Spinal cord (tissue), 10 donors: ENCODE measurements around the gene RNF167. TPM values are rescaled to one million over a fixed set of nuclear protein-coding genes. Genes with fewer than 3 reads are reported as not detected.

Experiments used
- DNase-seq, 6 donors: peaks; one replicate each; pipeline versions ENCODE4 v3.0.0 to v3.0.0-alpha.2; 2013 to 2015; ENCODE audit warnings: low spot score in 6 of 6, low read depth in 4 of 6
- H3K27ac ChIP-seq: one replicate; pipeline ENCODE4 v1.5.1; 2013; ENCODE audit warnings: low read depth, low read length, control low read depth
- H3K27me3 ChIP-seq: one replicate; pipeline ENCODE4 v1.6.1; 2013; ENCODE audit warnings: low read length; ENCODE audit not compliant: control insufficient read depth, insufficient read depth
- H3K36me3 ChIP-seq: one replicate; pipeline ENCODE4 v1.6.1; 2013; ENCODE audit warnings: low read length; ENCODE audit not compliant: control insufficient read depth, insufficient read depth
- H3K4me1 ChIP-seq: one replicate; pipeline ENCODE4 v1.6.1; 2013; ENCODE audit warnings: low read length; ENCODE audit not compliant: control insufficient read depth, insufficient read depth
- H3K4me3 ChIP-seq: one replicate; pipeline ENCODE4 v1.5.1; 2013; ENCODE audit warnings: low read depth, low read length, control low read depth
- H3K9me3 ChIP-seq: one replicate; pipeline ENCODE4 v1.6.1; 2013; ENCODE audit warnings: low read length; ENCODE audit not compliant: control insufficient read depth, insufficient read depth
- WGBS: methylation state at CpG from one replicate; pipeline ENCODE4 v1.1.5; 2013; ENCODE audit warnings: missing lambda C conversion rate; ENCODE audit not compliant: insufficient coverage; 5-methylcytosine and 5-hydroxymethylcytosine counted together
- polyA plus RNA-seq, 2 donors: library from polyadenylated mRNA; unstranded; fragments of 120-200 nt; gene quantifications; one replicate each; pipeline ENCODE4 v1.2.1, GENCODE V29; 2013; ENCODE audit not compliant: insufficient read length in 2 of 2
- total RNA-seq, 2 donors: library from RNA; depleted of rRNA in 1 of 2; stranded (reverse); fragments of 120-200 nt in 1 of 2; fragments of >200 nt in 1 of 2; gene quantifications; one replicate each; pipeline versions ENCODE4 v1.2.3 to v1.2.4, GENCODE V29; 2013 to 2014
- donor health status: healthy.

The RNF167 gene
- total and polyA plus RNA-seq, 4 donors = 23.5 to 133 (median 92.6) TPM

DNA sequence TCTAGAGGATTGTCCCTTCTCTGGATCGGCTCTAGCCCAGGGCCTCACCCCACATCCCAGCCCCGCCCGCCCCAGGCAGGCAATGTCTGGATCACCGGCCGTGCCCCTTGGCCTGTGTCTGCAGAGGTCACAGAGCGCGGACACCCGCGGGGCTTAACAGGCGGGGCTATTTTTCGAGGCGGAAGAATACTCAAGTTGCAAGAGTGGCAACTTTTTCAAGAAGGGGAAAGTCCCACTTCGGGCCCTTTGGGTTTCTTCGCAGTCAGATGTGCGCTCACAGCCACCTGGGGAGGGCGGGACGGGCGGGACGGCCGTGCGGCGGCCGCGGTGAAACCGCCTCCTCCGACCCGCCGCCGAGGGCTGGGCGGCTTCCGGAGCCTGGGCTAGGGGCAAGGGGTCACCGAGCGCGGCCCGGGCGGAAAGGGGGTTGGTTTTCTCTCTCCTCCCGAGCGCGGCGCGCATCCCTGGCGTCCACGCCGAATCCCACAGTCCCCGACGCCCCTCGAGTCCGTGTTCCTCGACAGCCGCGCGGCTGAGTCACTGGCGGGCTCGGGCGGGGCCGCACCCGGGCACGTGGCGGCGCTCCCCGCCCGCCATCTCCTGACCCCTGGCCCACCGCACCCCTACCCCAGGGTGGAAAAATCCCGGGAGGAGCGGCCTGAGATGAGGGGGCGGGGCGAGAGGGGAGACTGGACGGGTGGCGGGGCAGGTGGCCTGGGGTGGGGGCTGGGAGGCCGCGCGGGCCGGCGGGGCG, 9.4 kb downstream of the RNF167 start:
- Histone ChIP-seq H3K36me3 (peaks cover 13% of the 10 kb centered on the region), H3K27ac (peak overlapping the region; percentile 96), H3K27me3 (peaks cover 10% of the 10 kb centered on the region), H3K4me3 (peak overlapping the region; percentile 92), H3K4me1 (peaks cover 29% of the 10 kb centered on the region), H3K9me3 (no peaks in the 10 kb centered on the region)
- peak in 1 of 6 donors; percentile 72 for DNase-seq
- under 1% methylated on average over 64 of the region's 75 CpGs for WGBS

- peaks cover 10% of the 10 kb centered on the region for H3K27me3 ChIP-seq
- peak in 1 of 6 donors; percentile 44 for DNase-seq
- H3K27ac ChIP-seq = peak overlapping the region; percentile 69
- H3K36me3 ChIP-seq = peaks cover 7% of the 10 kb centered on the region
- WGBS = 5% methylated on average over 47 of the region's 52 CpGs
- H3K4me1 ChIP-seq = peaks cover 26% of the 10 kb centered on the region
- no peaks in the 10 kb centered on the region for H3K9me3 ChIP-seq
- H3K4me3 ChIP-seq = peak overlapping the region; percentile 38
These were observed 10.1 kb downstream of the RNF167 start for GRCh38 chr17:4950075-4950745.

- peaks cover 1% of the 10 kb centered on the region for H3K36me3 ChIP-seq
- peak within 1 kb of the TSS; percentile 69 for H3K27ac ChIP-seq
- H3K4me1 ChIP-seq = peaks cover 21% of the 10 kb centered on the region
- no peak for DNase-seq
- WGBS = 48% methylated on average over 4 of the region's 7 CpGs
- H3K4me3 ChIP-seq = peak within 1 kb of the TSS; percentile 38
- peaks cover 10% of the 10 kb centered on the region for H3K27me3 ChIP-seq
- no peaks in the 10 kb centered on the region for H3K9me3 ChIP-seq
These were observed 10.7 kb downstream of the RNF167 start, which contains the start of gene ENO3 for GRCh38 chr17:4950746-4951204. Gene ENO3, plus strand, starts transcription at chr17:4951119. Its CDS starts 711 bp downstream, at chr17:4951830.

GRCh38 chr17:4951486-4951885, 11.4 kb downstream of the RNF167 start:
- DNase-seq = no peak
- 68% methylated on average over 2 of the region's 3 CpGs for WGBS
- H3K4me3 ChIP-seq = no peak overlapping the region

DNA sequence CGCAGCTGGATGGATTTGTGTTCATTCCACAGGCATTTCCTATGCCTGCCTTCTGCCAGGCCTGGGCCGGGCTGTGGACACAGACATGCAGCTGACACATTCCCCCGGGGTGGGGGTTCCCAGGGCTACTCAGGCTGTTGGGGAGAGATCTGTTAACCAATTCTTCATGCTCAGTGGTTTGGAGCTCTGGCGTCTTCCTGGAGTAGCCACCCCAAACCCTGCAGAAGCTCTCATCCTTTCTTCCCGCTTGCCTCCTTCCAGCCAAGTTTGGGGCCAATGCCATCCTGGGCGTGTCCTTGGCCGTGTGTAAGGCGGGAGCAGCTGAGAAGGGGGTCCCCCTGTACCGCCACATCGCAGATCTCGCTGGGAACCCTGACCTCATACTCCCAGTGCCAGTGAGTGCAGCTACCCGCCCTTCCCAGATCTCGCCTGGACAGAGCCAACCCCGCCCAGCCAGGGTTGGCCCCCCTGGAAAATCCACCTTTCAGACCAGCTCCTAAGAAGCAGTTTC, 13.4 kb downstream of the RNF167 start:
- no peak overlapping the region for H3K4me3 ChIP-seq

More at GRCh38 chr17:4951486-4951885, 11.4 kb downstream of the RNF167 start:
- H3K36me3 ChIP-seq = peaks cover 3% of the 10 kb centered on the region
- H3K4me1 ChIP-seq = peaks cover 20% of the 10 kb centered on the region
- no peak overlapping the region for H3K27ac ChIP-seq
- no peaks in the 10 kb centered on the region for H3K9me3 ChIP-seq
- peaks cover 10% of the 10 kb centered on the region for H3K27me3 ChIP-seq

DNA sequence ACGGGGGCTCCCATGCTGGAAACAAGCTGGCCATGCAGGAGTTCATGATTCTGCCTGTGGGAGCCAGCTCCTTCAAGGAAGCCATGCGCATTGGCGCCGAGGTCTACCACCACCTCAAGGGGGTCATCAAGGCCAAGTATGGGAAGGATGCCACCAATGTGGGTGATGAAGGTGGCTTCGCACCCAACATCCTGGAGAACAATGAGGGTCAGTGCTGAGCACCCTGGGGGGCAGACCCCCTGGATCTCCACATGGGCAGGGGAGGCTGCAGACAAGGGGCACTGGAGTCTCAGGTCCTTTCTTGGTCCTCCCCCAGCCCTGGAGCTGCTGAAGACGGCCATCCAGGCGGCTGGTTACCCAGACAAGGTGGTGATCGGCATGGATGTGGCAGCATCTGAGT, 15.0 kb downstream of the RNF167 start:
- H3K36me3 ChIP-seq = peaks cover 28% of the 10 kb centered on the region
- no peak overlapping the region for H3K27ac ChIP-seq
- no peak overlapping the region for H3K4me3 ChIP-seq
- H3K9me3 ChIP-seq = no peaks in the 10 kb centered on the region
- 96% methylated on average over 8 of the region's 8 CpGs for WGBS
- no peak for DNase-seq
- peaks cover 9% of the 10 kb centered on the region for H3K27me3 ChIP-seq
- H3K4me1 ChIP-seq = peaks cover 12% of the 10 kb centered on the region

More for the DNA sequence above, 13.4 kb downstream of the RNF167 start:
- DNase-seq = no peak
- Histone ChIP-seq H3K4me1 (peaks cover 14% of the 10 kb centered on the region), H3K36me3 (peaks cover 17% of the 10 kb centered on the region), H3K27me3 (peaks cover 10% of the 10 kb centered on the region), H3K27ac (no peak overlapping the region), H3K9me3 (no peaks in the 10 kb centered on the region)
- WGBS = 94% methylated on average over 12 of the region's 14 CpGs

- H3K27ac ChIP-seq = no peak overlapping the region
- H3K36me3 ChIP-seq = peaks cover 37% of the 10 kb centered on the region
- 94% methylated on average over 6 of the region's 10 CpGs for WGBS
These were observed 16.5 kb downstream of the RNF167 start for GRCh38 chr17:4956493-4957061.

GRCh38 chr17:4958102-4958501, 18.0 kb downstream of the RNF167 start:
- Histone ChIP-seq H3K4me3 (no peak overlapping the region), H3K27ac (no peak overlapping the region), H3K27me3 (no peaks in the 10 kb centered on the region), H3K36me3 (peaks cover 37% of the 10 kb centered on the region), H3K9me3 (no peaks in the 10 kb centered on the region), H3K4me1 (no peaks in the 10 kb centered on the region)
- 100% methylated on average over 3 of the region's 3 CpGs for WGBS
- DNase-seq = no peak

More at GRCh38 chr17:4956493-4957061, 16.5 kb downstream of the RNF167 start:
- Histone ChIP-seq H3K27me3 (no peaks in the 10 kb centered on the region), H3K4me3 (no peak overlapping the region), H3K4me1 (no peaks in the 10 kb centered on the region), H3K9me3 (no peaks in the 10 kb centered on the region)
- DNase-seq = no peak

GRCh38 chr17:4959261-4959965, 19.3 kb downstream of the RNF167 start:
- H3K27me3 ChIP-seq = no peaks in the 10 kb centered on the region
- H3K4me3 ChIP-seq = no peak overlapping the region
- no peak overlapping the region for H3K27ac ChIP-seq
- WGBS = 87% methylated on average over 14 of the region's 18 CpGs
- H3K36me3 ChIP-seq = peaks cover 38% of the 10 kb centered on the region
- DNase-seq = no peak
- no peaks in the 10 kb centered on the region for H3K4me1 ChIP-seq
- no peaks in the 10 kb centered on the region for H3K9me3 ChIP-seq
